ENCODE results near the gene GIPC3.
A peak's percentile ranks its signal among the peaks of the same experiment; 100 is the strongest.
"Not testable (repeated sequence)": the region's sequence is repeated elsewhere in the genome, so short reads cannot be mapped to it uniquely, and the experiment has no call there.

The GIPC3 gene

DNA sequence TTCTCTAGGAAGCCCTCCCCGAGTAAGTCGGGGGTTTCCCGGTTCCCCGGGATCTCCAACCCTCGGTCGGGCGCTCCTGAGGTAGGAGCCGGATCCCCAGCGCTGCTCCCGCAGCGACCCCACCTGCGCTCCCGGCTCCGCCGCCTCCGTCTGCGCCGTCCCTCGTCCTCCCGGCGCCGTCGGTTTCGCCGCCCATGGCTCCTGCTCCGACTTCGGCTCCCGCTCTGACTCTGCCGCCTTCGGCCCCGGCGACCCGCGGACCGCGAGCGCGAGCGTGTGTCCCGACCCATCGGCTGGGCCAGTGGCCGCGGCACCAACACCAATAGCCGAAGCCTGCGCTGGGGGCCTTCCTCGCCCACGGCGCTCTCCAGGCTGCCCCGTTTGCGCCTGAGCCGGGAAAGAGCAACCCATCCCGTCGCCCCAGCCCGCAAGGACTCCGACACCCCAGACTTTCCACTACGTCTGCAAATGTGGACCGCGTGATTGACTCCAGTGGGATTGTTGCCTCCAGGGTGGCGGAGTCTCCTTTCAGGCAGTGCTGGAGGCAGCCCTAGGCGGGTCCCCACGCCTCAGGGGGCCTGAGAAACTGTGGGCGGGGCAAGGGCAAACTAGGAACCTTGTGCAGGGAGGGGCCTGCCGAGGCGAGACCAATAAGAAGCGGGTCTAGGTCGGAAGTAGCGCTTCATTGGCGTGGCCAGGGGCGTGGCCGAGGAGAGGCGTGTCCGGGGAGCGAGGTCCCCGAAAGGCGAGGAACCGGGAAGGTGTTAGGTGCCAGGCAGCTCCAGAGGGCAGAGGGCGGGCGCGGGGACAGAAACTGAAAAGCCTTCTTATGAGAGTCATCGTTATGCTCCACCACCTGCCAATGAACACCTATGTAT is 41.4 kb downstream of the GIPC3 start, which contains the start of gene CACTIN:
CACTIN (minus strand) TSS at position 318 of the 878 bp plus-strand sequence; CDS start at position 290, 28 bp downstream.
- Histone ChIP-seq H3K9ac (ENCODE audit: low read length) (peak within 1 kb of the TSS; percentile 91), H3K4me1 (ENCODE audit: control insufficient read depth, insufficient read depth, low read length) (peaks cover 13% of the 10 kb centered on the region), H3K36me3 (ENCODE audit: control insufficient read depth, insufficient read depth, low read length, severe bottlenecking) (peaks cover 14% of the 10 kb centered on the region), H3K9me3 (ENCODE audit: control insufficient read depth, low read length) (no peaks in the 10 kb centered on the region), H3K4me3 (ENCODE audit: low read length) (peak within 1 kb of the TSS; percentile 91), H3K27me3 (replicated peaks; ENCODE audit: control insufficient read depth, insufficient read depth, low read length) (no peaks in the 10 kb centered on the region)
- DNase-seq (ENCODE audit: low read depth) = peak; percentile 100

DNA sequence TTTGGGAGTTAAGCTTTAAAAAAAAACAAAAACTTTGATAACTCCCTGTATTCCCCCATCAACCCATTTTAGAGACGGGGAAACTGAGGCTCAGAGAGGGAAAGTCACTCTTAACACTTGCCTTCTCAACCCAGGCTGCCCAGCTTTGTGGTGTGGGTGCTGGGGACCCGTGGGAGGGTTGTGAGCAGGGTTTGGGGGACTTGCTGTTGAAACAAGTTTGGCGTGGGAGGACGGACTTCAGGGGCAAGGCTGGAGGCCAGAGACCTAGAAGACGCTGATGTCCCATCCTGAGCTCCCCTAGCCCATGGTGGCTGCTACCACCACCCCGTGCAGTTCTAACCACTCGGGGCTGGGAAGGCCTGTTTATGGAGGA is 42.1 kb downstream of the GIPC3 start:
- H3K4me3 ChIP-seq (ENCODE audit: low read length) = peak overlapping the region; percentile 91
- no peaks in the 10 kb centered on the region for H3K9me3 ChIP-seq (ENCODE audit: control insufficient read depth, low read length)
- no peaks in the 10 kb centered on the region for H3K27me3 ChIP-seq (replicated peaks; ENCODE audit: control insufficient read depth, insufficient read depth, low read length)
- DNase-seq (ENCODE audit: low read depth) = no peak
- peak overlapping the region; percentile 91 for H3K9ac ChIP-seq (ENCODE audit: low read length)
- H3K4me1 ChIP-seq (ENCODE audit: control insufficient read depth, insufficient read depth, low read length) = peaks cover 13% of the 10 kb centered on the region
- H3K36me3 ChIP-seq (ENCODE audit: control insufficient read depth, insufficient read depth, low read length, severe bottlenecking) = peaks cover 17% of the 10 kb centered on the region

- not testable (repeated sequence) for DNase-seq (ENCODE audit: low read depth); H3K4me3 ChIP-seq (ENCODE audit: low read length); H3K9me3 ChIP-seq (ENCODE audit: control insufficient read depth, low read length); H3K9ac ChIP-seq (ENCODE audit: low read length); H3K27me3 ChIP-seq (replicated peaks; ENCODE audit: control insufficient read depth, insufficient read depth, low read length)
- peaks cover 13% of the 10 kb centered on the region for H3K36me3 ChIP-seq (ENCODE audit: control insufficient read depth, insufficient read depth, low read length, severe bottlenecking)
- H3K4me1 ChIP-seq (ENCODE audit: control insufficient read depth, insufficient read depth, low read length) = peaks cover 13% of the 10 kb centered on the region
Measured at GRCh38 chr19:3628766-3629165, 43.5 kb downstream of the GIPC3 start.

- no peak overlapping the region for H3K9ac ChIP-seq (ENCODE audit: low read length)
- H3K27me3 ChIP-seq (replicated peaks; ENCODE audit: control insufficient read depth, insufficient read depth, low read length) = no peaks in the 10 kb centered on the region
- H3K36me3 ChIP-seq (ENCODE audit: control insufficient read depth, insufficient read depth, low read length, severe bottlenecking) = peaks cover 13% of the 10 kb centered on the region
- peaks cover 3% of the 10 kb centered on the region for H3K4me1 ChIP-seq (ENCODE audit: control insufficient read depth, insufficient read depth, low read length)
- no peak overlapping the region for H3K4me3 ChIP-seq (ENCODE audit: low read length)
- H3K9me3 ChIP-seq (ENCODE audit: control insufficient read depth, low read length) = no peaks in the 10 kb centered on the region
- no peak for DNase-seq (ENCODE audit: low read depth)
Measured at GRCh38 chr19:3631053-3631861, 46.0 kb downstream of the GIPC3 start.

- no peak overlapping the region for H3K9ac ChIP-seq (ENCODE audit: low read length)
- DNase-seq (ENCODE audit: low read depth) = no peak
- H3K9me3 ChIP-seq (ENCODE audit: control insufficient read depth, low read length) = no peaks in the 10 kb centered on the region
- no peaks in the 10 kb centered on the region for H3K27me3 ChIP-seq (replicated peaks; ENCODE audit: control insufficient read depth, insufficient read depth, low read length)
- peaks cover 3% of the 10 kb centered on the region for H3K4me1 ChIP-seq (ENCODE audit: control insufficient read depth, insufficient read depth, low read length)
- H3K36me3 ChIP-seq (ENCODE audit: control insufficient read depth, insufficient read depth, low read length, severe bottlenecking) = peaks cover 13% of the 10 kb centered on the region
- H3K4me3 ChIP-seq (ENCODE audit: low read length) = no peak overlapping the region
Measured at GRCh38 chr19:3632098-3632497, 46.8 kb downstream of the GIPC3 start.

GRCh38 chr19:3632739-3633558 is 47.7 kb downstream of the GIPC3 start:
- no peak overlapping the region for H3K4me3 ChIP-seq (ENCODE audit: low read length)
- H3K9me3 ChIP-seq (ENCODE audit: control insufficient read depth, low read length) = no peaks in the 10 kb centered on the region
- no peak for DNase-seq (ENCODE audit: low read depth)
- peaks cover 13% of the 10 kb centered on the region for H3K36me3 ChIP-seq (ENCODE audit: control insufficient read depth, insufficient read depth, low read length, severe bottlenecking)
- H3K27me3 ChIP-seq (replicated peaks; ENCODE audit: control insufficient read depth, insufficient read depth, low read length) = no peaks in the 10 kb centered on the region
- H3K9ac ChIP-seq (ENCODE audit: low read length) = no peak overlapping the region
- H3K4me1 ChIP-seq (ENCODE audit: control insufficient read depth, insufficient read depth, low read length) = no peaks in the 10 kb centered on the region

- no peaks in the 10 kb centered on the region for H3K27me3 ChIP-seq (replicated peaks; ENCODE audit: control insufficient read depth, insufficient read depth, low read length)
- H3K9ac ChIP-seq (ENCODE audit: low read length) = no peak overlapping the region
- DNase-seq (ENCODE audit: low read depth) = no peak
- H3K4me3 ChIP-seq (ENCODE audit: low read length) = no peak overlapping the region
- H3K9me3 ChIP-seq (ENCODE audit: control insufficient read depth, low read length) = no peaks in the 10 kb centered on the region
- H3K4me1 ChIP-seq (ENCODE audit: control insufficient read depth, insufficient read depth, low read length) = no peaks in the 10 kb centered on the region
- H3K36me3 ChIP-seq (ENCODE audit: control insufficient read depth, insufficient read depth, low read length, severe bottlenecking) = peaks cover 19% of the 10 kb centered on the region
Measured at GRCh38 chr19:3633559-3633988, 48.3 kb downstream of the GIPC3 start.

GRCh38 chr19:3634496-3635045 is 49.3 kb downstream of the GIPC3 start:
- DNase-seq (ENCODE audit: low read depth) = no peak
- peaks cover 28% of the 10 kb centered on the region for H3K36me3 ChIP-seq (ENCODE audit: control insufficient read depth, insufficient read depth, low read length, severe bottlenecking)
- H3K27me3 ChIP-seq (replicated peaks; ENCODE audit: control insufficient read depth, insufficient read depth, low read length) = no peaks in the 10 kb centered on the region
- H3K9ac ChIP-seq (ENCODE audit: low read length) = no peak overlapping the region
- no peaks in the 10 kb centered on the region for H3K9me3 ChIP-seq (ENCODE audit: control insufficient read depth, low read length)
- H3K4me3 ChIP-seq (ENCODE audit: low read length) = no peak overlapping the region
- H3K4me1 ChIP-seq (ENCODE audit: control insufficient read depth, insufficient read depth, low read length) = no peaks in the 10 kb centered on the region

DNA sequence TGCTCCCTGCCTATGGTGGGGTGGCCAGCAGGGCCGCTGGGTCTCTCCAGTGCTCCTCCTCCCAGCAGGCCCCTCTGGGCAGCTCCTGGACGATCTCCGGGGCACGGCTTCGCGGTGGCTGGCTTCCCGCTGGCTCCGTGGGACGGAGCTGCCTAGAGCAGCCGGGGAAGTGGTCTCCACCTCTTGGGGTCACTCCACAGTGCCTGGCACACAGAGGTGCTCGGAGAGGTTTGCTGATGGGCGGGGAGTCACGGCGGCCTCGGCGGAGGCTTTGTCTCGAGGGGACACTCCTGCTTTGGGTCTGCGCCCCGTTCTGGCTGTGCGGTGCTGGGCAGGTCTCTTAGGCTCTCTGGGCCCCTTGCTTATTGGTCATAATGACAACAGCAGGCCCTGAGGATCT is 51.2 kb downstream of the GIPC3 start:
- no peak overlapping the region for H3K9ac ChIP-seq (ENCODE audit: low read length)
- H3K27me3 ChIP-seq (replicated peaks; ENCODE audit: control insufficient read depth, insufficient read depth, low read length) = no peaks in the 10 kb centered on the region
- peaks cover 33% of the 10 kb centered on the region for H3K36me3 ChIP-seq (ENCODE audit: control insufficient read depth, insufficient read depth, low read length, severe bottlenecking)
- H3K4me3 ChIP-seq (ENCODE audit: low read length) = no peak overlapping the region
- no peaks in the 10 kb centered on the region for H3K4me1 ChIP-seq (ENCODE audit: control insufficient read depth, insufficient read depth, low read length)
- no peak for DNase-seq (ENCODE audit: low read depth)
- H3K9me3 ChIP-seq (ENCODE audit: control insufficient read depth, low read length) = no peaks in the 10 kb centered on the region

DNA sequence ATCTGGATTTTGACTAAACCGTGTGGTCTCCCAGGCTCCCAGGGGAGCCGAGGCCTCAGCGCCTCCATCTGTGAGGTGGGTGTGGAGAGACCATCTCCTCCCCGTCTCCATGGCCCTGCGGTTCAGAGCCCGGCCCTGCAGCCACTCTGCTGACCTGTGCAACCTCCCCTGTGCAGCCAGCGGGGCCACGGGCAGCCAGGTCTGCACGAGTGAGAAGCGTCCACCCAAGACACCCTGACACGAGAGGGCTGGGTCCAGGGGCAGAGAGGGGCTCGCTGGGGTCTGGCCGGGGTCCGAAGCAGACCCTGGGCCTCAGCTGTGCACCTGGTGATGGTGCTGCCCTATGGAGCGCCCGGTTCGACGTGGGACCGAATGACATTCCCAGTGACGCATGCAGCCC is 51.7 kb downstream of the GIPC3 start:
- H3K27me3 ChIP-seq (replicated peaks; ENCODE audit: control insufficient read depth, insufficient read depth, low read length) = no peaks in the 10 kb centered on the region
- H3K4me1 ChIP-seq (ENCODE audit: control insufficient read depth, insufficient read depth, low read length) = no peaks in the 10 kb centered on the region
- H3K9ac ChIP-seq (ENCODE audit: low read length) = no peak overlapping the region
- no peaks in the 10 kb centered on the region for H3K9me3 ChIP-seq (ENCODE audit: control insufficient read depth, low read length)
- H3K36me3 ChIP-seq (ENCODE audit: control insufficient read depth, insufficient read depth, low read length, severe bottlenecking) = peaks cover 33% of the 10 kb centered on the region
- DNase-seq (ENCODE audit: low read depth) = no peak
- no peak overlapping the region for H3K4me3 ChIP-seq (ENCODE audit: low read length)

All from adipocyte (in vitro differentiated cells).